Effector CD4-positive, alpha-beta T cell (primary cell): ENCODE results near the gene SCLT1.
A peak's percentile ranks its signal among the peaks of the same experiment; 100 is the strongest.
"Not testable (repeated sequence)": the region's sequence is repeated elsewhere in the genome, so short reads cannot be mapped to it uniquely, and the experiment has no call there.

Experiments
- DNase-seq: peaks from one replicate; pipeline ENCODE4 v3.0.0-alpha.2; 2020
- total RNA-seq: gene quantifications from one replicate; lab custom pipeline; 2026; lab: John Stamatoyannopoulos, UW

SCLT1 gene
- 29.3 reads per million, percentile 55 among the genes with 10 or more reads in this experiment for total RNA-seq

DNA sequence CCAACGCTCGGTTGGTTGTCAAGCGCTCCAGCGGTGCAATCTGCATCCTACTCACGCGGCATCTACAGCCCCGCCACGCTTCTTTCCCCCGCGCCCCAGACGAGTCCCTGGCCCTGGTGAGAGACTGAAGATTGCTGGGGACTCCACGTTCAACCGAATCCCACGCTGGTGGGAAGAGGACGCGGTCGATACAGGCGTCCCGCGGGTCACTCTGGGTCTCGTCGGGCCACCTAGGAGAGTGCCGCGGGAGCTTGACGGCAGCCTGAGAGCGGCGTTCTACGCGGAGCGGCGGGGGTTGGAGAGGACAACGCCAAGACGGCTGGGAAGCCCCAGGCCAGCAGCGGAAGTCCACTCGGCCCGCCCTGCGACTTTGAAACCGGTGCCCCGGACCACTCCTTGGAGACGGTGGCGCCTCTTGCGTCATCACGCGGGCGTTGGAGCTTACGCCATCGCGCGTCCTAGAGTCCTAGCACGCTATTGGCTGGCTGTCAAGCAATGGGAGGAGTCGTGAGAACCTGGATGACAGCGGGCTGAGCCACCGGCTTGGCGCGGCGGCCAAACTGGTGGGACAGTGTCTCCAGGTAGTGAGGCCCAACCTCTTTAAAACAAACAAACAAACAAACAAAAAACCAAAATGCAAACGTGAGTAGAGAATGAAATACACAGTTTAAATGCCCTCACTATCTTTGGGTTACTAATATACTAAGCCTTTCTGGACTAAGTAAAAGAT is at the start of gene SCLT1:
Gene SCLT1 (minus strand): TSS at position 349 of the 730 bp plus-strand sequence. CDS start 436 bp downstream, outside the sequence.
- DNase-seq = peak; percentile 97

DNA sequence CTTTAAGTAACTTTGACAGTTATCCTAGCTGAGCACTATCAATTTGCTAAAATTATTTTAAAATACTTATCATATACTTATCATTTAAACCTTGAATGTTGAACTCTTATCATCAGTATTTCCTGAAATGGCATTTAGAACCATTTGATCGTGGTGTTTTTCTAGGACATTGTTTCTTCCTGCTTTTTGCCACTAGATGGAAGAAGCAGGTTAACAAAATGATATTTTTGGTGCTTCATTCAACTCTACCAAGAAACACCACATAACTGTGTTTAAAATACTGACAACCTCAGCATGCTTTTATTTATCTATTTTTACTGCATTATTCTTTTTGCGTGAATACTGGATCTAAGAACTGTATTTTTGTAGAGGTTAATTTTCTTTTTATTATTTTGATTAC is 47.2 kb upstream of the SCLT1 start:
- DNase-seq = no peak

- DNase-seq = no peak
These were observed 45.6 kb upstream of the SCLT1 start for GRCh38 chr4:129138810-129139496.

DNA sequence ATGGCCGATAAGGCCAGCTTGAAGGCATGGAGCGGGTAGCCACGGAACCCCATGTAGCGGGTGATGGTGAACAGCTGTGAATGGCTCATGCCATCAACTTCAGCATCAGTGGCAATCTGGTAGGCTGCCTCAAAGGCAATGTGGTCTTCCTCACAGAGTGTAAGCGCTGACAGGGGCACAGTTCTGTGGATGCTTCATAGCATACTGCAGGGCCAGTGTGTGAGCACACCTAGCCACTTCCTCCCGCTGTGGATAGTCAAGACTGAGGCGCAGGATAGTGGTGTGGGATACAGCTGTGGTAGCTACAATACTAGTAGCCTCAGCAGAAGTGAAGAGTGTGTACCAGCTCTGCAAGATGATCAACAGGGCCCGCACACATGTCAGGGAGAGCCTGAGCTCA is 43.1 kb upstream of the SCLT1 start:
- no peak for DNase-seq

- no peak for DNase-seq
These were observed 38.0 kb upstream of the SCLT1 start for GRCh38 chr4:129131343-129131742.

DNA sequence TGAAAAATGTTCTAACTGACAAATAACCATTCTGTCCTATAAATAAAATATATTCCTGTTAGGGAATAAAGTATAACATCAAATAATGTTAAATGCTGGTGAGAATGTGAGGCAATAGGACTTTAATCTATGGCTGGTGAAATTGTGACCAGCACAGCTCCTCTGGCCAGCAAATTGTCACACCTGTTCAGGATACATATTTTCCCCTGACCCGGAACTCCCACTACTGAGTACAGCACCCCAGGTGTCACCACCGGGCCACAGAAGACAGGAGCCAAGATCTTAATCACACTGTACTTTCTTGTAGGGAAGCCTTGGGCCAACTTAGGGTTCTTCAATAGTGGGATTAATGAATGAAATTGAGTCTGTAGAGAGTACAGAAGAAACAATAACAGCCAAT is 35.8 kb upstream of the SCLT1 start:
- no peak for DNase-seq

GRCh38 chr4:129126614-129127013 is 33.3 kb upstream of the SCLT1 start:
- DNase-seq = not testable (repeated sequence)

GRCh38 chr4:129117705-129118104 is 24.4 kb upstream of the SCLT1 start:
- DNase-seq = no peak

DNA sequence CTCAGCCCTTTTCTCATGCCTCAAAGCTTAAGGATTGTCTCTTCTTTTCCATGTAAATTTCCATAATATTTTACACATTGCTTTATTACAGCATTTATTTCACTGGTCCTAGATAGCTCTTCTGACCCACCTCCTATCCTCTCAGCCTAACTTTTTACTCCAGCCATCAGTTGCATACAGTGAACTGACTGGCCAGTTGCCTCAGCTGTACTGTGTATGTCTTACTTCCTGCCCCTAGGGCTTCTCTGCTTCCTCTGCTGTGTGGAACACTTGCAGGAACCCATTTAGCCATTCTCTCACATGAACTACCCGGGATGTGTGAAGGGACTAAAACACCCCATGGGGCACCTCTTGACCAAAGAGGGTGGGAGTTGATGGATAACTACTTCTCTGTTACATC is 20.6 kb upstream of the SCLT1 start:
- DNase-seq = no peak

DNA sequence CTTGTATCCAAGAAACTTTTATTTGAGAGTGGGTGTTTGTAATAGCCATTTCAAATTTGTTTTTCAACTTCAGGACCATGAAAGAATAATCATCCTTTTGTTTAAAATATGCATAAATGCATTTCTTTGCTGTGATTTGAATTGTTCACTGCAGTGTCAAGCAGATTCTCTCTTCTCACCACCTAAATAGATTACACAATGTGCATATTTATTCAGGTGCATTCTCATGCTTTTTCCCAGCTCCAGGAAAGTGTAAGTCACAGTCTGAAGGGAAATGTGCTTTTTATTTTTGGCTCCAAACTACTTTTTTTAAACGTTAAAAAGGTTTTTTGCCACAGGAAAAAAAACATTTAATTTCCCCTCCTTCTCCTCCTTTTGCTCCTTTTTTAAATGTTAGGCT is 20.1 kb upstream of the SCLT1 start:
- DNase-seq = no peak

- no peak for DNase-seq
These were observed 18.6 kb upstream of the SCLT1 start for GRCh38 chr4:129111919-129112318.

- no peak for DNase-seq
These were observed 17.6 kb upstream of the SCLT1 start for GRCh38 chr4:129110931-129111330.

DNA sequence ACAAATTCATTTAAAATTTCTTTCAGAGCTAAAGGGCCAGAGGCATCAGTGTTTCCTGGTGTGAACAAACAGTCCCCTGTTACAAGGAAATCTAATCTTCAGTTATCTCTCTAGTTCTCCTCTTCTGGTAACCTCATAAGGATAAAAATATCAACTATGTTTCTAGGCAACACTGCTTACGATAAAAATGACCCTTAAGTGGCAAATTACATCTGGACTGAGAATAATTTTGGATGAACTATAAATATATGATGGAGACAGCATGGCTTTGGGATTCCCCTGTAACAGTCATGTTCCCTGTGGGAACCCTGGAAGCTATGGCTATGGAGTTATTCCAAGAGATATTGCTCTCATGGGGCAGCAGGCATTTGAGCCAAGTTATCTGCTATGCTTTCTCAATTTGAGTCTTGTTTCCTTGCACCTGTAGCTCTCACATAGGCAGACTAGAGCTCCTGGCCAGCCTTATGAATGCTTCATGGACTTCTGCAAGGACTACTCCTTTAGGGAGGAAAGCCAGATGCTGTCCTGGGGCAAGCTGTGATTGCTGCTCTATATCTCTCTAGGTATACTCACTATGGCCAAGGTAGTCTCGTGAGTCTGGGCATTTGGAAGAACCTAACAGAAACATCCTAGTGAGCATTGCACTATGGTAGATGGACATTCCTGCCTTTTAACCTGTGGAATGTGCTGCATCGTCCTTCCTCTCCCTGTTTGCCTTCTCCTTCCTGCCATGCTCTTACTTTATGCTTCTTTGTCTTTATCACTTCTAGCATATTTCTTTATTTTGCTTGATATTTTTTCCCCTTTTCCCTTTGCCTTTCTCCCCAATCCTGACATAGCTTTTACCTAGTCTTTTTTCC is 16.9 kb upstream of the SCLT1 start:
- DNase-seq = no peak

DNA sequence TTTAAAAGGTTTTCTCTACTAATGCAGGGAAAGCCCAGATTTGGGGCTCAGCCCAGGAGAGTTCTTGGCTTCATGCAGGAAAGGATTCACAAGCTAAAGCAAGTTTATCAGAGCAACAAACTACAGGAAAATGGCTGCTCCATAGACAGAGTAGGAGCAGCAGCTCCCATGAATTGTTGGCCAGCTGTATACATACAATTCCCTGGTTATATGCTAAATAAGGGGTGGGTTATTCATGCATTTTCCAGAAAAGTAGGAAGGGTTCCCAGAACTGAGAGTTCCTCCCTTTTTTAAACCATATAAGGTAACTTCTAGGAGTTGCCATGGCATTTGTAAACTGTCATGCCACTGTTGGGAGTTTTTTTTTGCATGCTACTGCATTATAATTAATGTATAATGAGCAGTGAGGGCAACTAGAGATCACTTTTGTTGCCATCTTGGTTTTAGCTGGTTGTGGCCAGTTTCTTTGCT is 5.2 kb upstream of the SCLT1 start:
- DNase-seq = no peak

- peak; percentile 60 for DNase-seq
These were observed 2.6 kb upstream of the SCLT1 start, which contains the start of gene C4orf33 for GRCh38 chr4:129095811-129096454. TSS of gene C4orf33 (plus strand) at chr4:129096152. CDS start at chr4:129102611, 6,459 bp downstream.

GRCh38 chr4:129094347-129094746 is 1.0 kb upstream of the SCLT1 start:
- DNase-seq = no peak

DNA sequence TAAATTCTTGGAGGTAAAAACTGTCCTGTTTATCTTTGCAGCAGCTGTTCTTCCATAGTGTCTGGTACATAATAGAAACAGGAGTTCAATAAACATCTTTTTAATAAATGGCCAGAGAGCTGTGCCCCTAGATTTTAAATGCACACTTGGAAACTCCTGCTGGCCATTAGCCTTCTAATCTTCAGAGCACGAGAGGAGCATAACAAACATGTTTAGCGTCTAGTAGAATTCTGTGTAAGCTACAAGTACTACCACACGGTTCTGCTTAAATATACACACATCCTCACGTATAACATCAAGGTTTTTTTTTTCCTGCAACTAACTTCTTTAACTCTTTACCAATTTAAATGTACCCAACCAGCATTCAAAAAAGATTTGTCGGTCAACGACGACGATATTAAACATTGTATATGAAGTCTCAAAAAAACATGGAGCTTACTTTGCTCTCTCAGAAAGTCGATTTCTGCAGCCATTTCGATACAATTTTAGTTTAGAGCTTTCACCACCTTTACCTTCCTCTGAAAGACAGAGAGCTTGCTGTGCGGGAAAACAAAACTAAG is 628 bp downstream of the SCLT1 start:
- no peak for DNase-seq

DNA sequence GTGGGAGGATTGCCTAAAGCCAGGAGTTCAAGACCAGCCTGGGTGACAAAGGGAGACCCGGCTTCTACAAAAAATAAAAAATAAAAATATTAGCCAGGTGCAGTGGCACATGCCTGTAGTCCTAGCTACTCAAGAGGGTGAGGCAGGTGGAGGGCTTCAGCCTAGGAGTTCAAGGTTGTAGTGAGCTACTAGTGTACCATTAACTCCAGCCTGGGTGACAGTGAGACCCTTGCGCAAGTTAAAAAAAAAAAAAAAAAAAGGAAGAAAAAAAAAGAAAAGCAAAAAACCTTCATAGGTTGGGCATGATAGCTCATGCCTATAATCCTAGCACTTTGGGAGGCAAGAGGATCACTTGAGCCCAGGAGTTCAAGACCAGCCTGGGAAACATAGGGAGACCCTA is 5.8 kb downstream of the SCLT1 start:
- no peak for DNase-seq

DNA sequence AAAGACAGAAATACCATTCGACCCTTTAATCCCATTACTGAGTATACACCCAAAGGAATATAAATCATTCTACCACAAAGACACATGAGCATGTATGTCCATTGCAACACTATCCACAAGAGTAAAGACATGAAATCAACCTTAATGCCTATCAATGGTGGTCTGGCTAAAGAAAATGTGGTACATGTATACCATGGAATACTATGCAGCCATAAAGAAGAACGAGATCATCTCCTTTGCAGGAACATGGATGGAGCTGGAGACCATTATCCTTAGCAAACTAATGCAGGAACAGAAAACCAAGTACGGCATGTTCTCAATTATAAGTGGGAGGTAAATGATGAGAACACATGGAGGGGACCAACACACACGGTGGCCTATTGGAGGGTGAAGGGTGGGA is 7.9 kb downstream of the SCLT1 start:
- no peak for DNase-seq

DNA sequence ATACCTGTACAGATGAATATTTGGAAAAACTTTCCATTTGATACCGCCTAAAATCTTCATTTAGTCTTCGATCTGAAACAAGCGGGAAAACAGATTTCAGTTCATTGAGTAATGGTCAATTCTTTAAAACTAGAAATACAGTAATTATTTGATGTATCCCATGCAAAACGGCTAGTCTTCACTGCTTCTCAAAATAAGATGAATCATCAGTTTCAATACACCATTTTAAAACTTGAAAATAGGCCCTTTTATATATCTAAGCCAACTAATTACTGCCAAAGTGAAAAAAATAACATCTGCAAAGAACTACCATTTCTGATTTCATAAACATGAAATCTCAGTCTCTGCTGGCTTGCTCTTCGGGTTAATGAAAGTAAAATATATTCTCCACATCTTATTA is 11.0 kb downstream of the SCLT1 start:
- no peak for DNase-seq

- no peak for DNase-seq
These were observed 13.2 kb downstream of the SCLT1 start for GRCh38 chr4:129080129-129080528.

DNA sequence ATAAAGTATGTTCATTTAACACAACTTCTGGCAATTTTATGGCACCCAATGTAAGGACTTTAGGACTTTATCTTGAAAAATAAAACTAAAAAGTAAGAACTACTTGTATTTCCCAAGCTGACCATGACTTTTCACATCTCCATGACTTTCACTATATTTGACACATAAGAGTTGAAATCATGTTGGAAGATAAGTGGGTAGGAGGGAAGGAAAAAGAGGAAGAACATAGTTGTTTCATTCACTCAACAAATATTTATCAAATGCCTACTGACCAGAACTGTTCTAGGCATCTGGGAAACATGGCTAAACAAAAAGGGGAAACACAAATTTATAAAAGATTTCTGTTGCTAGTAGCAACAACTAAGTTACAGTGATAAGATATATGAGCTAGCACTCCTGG is 16.0 kb downstream of the SCLT1 start:
- no peak for DNase-seq
